Mesodermal cell (in vitro differentiated cells): Measurements from ENCODE around the gene DCDC2C. TPM values are rescaled to one million over a fixed set of nuclear protein-coding genes. Genes with fewer than 3 reads are reported as not detected.
"Not testable (repeated sequence)": the region's sequence is repeated elsewhere in the genome, so short reads cannot be mapped to it uniquely, and the experiment has no call there.

Source experiments
- H3K27ac ChIP-seq: 2 replicates; pipeline ENCODE4 v1.7.0; 2013; ENCODE audit warnings: mild to moderate bottlenecking, low read depth, low read length, moderate library complexity; ENCODE audit not compliant: severe bottlenecking
- H3K36me3 ChIP-seq: 2 replicates; pipeline ENCODE4 v1.7.1; 2013; ENCODE audit warnings: mild to moderate bottlenecking, low read length, moderate library complexity; ENCODE audit not compliant: control insufficient read depth, insufficient read depth
- H3K4me1 ChIP-seq: one replicate; pipeline ENCODE4 v1.7.1; 2013; ENCODE audit warnings: mild to moderate bottlenecking, low read length; ENCODE audit not compliant: insufficient read depth, control insufficient read depth, poor library complexity, severe bottlenecking
- H3K4me3 ChIP-seq: 2 replicates; pipeline ENCODE4 v1.7.0; 2013; ENCODE audit warnings: low read length, control low read depth, mild to moderate bottlenecking; ENCODE audit not compliant: insufficient read depth, poor library complexity, severe bottlenecking; ENCODE audit errors: extremely low read depth
- H3K9me3 ChIP-seq: 2 replicates; pipeline ENCODE4 v1.7.1; 2013; ENCODE audit warnings: mild to moderate bottlenecking, low read length, moderate library complexity; ENCODE audit not compliant: control insufficient read depth
- WGBS, 2 experiments: methylation state at CpG; one replicate each; pipeline ENCODE4 v1.1.5; 2013; ENCODE audit warnings: missing lambda C conversion rate in 2 of 2; ENCODE audit not compliant: insufficient coverage in 2 of 2; 5-methylcytosine and 5-hydroxymethylcytosine counted together
- polyA plus RNA-seq, 2 experiments: library from polyadenylated mRNA; stranded (reverse); fragments of 50-300 nt; gene quantifications; one replicate each; pipeline ENCODE4 v1.2.3, GENCODE V29; 2013

DCDC2C gene, protein sequence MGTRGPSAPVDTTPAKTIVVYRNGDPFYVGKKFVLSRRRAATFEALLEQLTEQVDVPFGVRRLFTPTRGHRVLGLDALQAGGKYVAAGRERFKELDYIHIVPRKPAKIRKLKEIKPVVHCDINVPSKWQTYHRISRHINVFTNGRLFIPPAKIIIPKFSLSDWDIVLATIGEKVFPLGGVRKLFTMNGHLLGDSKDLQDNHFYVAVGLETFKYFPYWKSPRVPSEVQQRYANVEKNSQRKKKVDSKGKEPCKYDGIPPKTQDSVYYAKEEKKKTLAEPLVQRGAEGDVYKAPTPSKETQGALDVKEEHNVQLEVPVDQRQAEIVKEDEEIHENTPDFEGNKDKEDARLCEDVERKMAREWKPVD
- not detected for polyA plus RNA-seq (2013, experiment 1 of 2)
- not detected for polyA plus RNA-seq (2013, experiment 2 of 2)

DNA sequence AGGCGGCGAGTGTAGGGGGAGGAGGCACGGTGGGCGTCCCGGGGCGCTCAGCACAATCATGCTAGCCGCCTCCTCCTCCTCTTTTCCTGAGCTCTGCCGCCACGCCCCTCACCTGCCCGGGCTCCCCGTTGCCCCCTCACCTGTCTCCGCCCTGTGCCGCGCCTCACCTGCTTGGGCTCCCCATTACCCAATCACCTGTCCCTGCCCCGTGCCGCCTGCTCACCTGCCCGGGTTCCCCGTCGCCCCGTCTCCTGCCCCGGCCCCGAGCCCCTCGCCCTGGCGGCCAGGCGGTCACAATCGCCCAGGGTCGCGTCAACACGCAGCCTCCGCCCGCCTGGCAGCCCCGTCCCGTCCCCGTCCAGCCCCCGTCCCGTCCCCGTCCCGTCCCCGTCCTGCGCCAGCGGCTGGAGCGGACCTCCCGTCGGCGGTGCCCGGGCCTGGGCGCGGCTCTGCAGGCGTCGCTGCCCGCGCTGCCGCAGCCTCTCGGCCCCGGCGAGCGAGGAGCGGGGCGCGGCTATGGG lies at the start of gene DCDC2C:
DCDC2C (plus strand) TSS at position 340 of the 521 bp plus-strand sequence; CDS start at position 517, 177 bp downstream.
- WGBS, 2 experiments = 46 to 69% methylated on average over 46 to 49 of the region's 60 CpGs
- no peak within 1 kb of the TSS for H3K4me3 ChIP-seq

DNA sequence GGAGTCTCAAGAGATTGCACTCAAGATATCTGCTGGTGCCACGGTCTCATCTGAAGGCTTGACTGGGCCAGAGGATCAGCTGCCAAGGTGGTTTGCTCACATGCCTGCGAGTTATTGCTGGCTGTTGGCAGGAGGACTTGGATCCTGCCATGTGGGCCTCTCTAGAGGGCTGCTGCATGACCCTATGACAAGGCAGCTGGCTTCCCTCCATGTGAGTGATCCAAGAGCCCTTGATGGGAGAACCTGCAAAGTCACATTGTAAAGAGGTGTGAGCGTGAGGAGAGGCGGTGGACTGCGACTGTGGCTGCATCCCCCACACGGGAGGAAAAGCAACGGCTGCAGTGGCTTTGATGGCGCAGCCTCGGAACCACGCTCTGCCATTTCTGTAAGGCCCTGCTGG lies 49.4 kb upstream of the DCDC2C start:
- H3K4me3 ChIP-seq = no peak overlapping the region
- H3K36me3 ChIP-seq = no peaks in the 10 kb centered on the region
- 87 to 89% methylated on average over 10 of the region's 10 CpGs for WGBS, 2 experiments
- no peaks in the 10 kb centered on the region for H3K9me3 ChIP-seq
- no peak overlapping the region for H3K27ac ChIP-seq
- H3K4me1 ChIP-seq = peaks cover 16% of the 10 kb centered on the region

More for the DNA sequence above, at the start of gene DCDC2C:
- Histone ChIP-seq H3K9me3 (no peaks in the 10 kb centered on the region), H3K4me1 (no peaks in the 10 kb centered on the region), H3K36me3 (no peaks in the 10 kb centered on the region), H3K27ac (no peak within 1 kb of the TSS)

DNA sequence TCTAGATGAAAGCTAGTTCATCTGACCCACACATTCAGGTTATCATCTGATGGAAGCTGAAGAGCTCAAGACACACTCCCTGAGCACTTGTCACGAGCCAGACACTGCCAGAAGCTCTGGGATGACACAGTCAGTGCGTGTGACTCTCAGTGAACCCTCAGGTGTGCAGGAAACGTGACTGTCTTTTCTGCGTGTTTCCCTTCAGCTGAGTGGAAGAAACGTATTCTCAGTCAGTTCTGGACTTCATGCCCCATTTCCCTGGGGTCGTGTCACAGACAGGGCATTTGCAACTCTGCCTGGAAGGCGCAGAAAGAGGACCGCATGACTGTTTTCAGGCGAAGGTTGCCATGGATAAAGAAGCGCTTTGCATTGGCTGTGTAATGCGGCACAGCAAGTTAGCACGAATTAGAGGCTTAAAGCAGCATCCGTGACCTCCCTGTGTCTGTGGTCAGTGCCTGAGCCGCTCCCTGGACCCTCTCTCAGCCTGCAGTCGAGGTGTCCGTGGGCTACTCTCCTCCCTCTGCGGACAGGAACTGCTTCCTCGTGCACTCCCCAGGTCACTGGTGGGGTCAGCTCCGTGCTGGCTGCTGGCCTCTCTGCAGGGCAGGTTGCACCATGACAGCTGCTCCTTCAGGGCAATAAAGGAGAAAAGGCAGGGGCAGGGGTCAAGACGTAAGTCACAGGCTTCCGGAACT lies 48.7 kb upstream of the DCDC2C start:
- no peak overlapping the region for H3K27ac ChIP-seq
- H3K36me3 ChIP-seq = no peaks in the 10 kb centered on the region
- peaks cover 21% of the 10 kb centered on the region for H3K4me1 ChIP-seq
- no peaks in the 10 kb centered on the region for H3K9me3 ChIP-seq
- H3K4me3 ChIP-seq = no peak overlapping the region
- 90% methylated on average over 20 to 21 of the region's 21 CpGs for WGBS, 2 experiments

DNA sequence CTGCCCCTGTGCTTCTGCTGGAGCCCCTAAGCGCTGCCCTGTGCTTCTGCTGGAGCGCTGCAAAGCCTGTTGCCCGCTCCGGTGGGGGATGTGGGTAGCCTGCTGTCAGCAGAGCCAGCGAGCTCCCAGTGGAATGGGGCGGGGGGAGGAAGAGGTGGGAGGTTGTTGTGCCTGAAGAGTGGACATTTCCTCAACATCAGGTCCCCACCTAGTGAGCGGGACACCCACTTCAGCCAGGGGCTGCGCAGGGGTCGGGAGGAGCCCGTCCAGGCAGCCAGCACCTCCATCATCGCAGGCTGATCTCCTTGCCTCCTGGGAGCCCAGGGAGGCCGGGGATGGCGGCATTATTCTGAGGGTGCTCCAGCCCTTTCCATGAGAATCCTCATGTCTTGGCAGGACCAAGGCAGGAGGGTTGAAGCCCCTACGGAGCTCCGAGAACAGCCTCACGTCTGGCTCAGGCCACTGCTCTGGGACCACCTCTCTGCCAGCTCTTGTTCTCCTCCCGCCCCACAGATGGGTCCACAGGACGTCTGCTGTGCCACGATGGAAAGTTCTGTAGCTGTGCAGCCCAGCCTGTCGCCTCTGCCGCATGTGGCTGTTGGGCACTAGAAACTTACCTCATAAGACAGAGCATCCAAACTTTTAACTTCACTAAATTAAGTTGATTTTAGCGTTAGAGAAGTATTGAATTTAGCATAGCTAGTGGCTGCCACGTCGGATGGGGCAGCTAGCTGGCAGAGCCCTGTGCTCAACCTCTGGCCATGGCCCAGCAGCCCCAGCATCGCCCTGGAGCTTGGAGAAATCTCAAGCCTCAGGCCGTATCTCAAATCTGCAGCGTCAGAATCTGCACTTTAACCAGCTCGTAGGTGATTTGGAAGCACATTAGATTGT lies 47.3 kb upstream of the DCDC2C start:
- WGBS, 2 experiments = 88 to 92% methylated on average over 12 to 21 of the region's 28 CpGs
- peaks cover 27% of the 10 kb centered on the region for H3K4me1 ChIP-seq
- H3K27ac ChIP-seq = no peak overlapping the region
- no peaks in the 10 kb centered on the region for H3K9me3 ChIP-seq
- no peaks in the 10 kb centered on the region for H3K36me3 ChIP-seq
- H3K4me3 ChIP-seq = no peak overlapping the region

DNA sequence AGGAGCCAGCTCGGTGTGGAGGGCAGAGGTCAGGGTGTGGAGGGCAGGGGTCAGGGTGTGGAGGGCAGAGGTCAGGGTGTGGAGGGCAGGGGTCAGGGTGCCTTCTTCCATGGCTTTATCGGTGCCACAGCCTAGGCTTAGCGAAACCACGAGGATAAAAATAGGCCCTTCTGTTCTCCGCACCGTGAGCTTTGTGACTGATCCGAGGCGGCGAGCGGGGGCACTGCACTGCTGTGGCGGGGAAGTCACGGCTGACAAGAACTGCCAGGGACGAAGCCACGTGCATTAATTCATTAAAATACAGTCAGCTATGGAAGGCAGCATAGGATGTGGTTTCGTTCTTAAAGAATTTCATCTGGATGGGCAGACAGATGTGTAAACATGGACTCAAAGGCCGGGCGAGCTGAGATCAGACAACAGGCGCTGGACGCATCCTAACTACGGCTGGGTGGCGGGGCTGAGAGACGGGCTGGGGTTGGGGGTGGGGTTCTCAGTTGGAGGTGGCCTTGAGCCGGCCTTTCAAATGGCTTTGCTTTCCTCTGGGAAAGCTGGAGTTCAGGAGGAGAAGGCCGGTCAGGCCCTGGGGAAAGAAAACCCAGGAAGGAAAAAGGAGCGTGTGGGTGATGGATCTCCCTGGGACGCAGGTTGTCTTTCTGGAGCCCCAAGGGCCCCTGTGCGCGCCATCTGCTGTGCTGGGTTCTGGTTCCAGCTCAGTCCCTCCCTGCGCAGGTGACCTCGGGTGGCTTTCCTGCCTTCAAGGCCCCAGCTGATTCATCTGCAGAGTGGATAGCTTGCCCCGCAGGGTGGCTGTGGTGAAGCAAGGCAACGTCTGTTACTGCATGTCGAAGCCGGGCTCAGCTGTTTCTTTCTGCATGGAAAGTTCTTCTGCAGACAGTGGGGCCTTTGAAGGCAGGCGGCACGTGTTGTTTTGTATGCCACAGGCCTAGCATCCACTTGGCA lies 46.3 kb upstream of the DCDC2C start:
- Histone ChIP-seq H3K9me3 (no peaks in the 10 kb centered on the region), H3K4me3 (no peak overlapping the region), H3K36me3 (no peaks in the 10 kb centered on the region), H3K4me1 (peaks cover 24% of the 10 kb centered on the region), H3K27ac (no peak overlapping the region)
- 70 to 74% methylated on average over 30 to 32 of the region's 36 CpGs for WGBS, 2 experiments

DNA sequence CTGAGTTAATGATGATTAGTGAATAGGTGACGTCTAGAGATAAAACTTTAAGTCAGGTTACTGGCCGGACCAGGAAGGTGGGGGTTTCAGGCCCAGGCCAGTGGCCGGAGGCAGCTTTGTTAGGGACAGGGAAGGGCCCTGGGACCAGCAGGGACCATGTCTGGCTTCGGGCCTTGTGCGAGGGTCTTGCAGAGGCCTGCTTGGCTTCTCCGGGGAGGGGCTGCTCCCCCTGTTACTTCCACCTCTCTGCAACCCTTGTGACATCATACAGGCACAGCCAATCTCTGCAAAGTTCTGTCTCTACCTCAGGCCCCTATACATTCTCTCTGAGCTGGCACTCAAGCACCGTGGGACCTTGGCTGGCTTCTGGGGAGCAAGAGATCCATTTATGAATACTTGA lies 45.5 kb upstream of the DCDC2C start, which contains the start of gene ALLC:
ALLC (plus strand) TSS at position 320 of the 400 bp plus-strand sequence. CDS start 12,958 bp downstream, outside the sequence.
- Histone ChIP-seq H3K27ac (no peak within 1 kb of the TSS), H3K4me1 (peaks cover 20% of the 10 kb centered on the region), H3K4me3 (no peak within 1 kb of the TSS), H3K36me3 (no peaks in the 10 kb centered on the region), H3K9me3 (no peaks in the 10 kb centered on the region)
- WGBS, 2 experiments = 89 to 93% methylated on average over 4 to 6 of the region's 7 CpGs

DNA sequence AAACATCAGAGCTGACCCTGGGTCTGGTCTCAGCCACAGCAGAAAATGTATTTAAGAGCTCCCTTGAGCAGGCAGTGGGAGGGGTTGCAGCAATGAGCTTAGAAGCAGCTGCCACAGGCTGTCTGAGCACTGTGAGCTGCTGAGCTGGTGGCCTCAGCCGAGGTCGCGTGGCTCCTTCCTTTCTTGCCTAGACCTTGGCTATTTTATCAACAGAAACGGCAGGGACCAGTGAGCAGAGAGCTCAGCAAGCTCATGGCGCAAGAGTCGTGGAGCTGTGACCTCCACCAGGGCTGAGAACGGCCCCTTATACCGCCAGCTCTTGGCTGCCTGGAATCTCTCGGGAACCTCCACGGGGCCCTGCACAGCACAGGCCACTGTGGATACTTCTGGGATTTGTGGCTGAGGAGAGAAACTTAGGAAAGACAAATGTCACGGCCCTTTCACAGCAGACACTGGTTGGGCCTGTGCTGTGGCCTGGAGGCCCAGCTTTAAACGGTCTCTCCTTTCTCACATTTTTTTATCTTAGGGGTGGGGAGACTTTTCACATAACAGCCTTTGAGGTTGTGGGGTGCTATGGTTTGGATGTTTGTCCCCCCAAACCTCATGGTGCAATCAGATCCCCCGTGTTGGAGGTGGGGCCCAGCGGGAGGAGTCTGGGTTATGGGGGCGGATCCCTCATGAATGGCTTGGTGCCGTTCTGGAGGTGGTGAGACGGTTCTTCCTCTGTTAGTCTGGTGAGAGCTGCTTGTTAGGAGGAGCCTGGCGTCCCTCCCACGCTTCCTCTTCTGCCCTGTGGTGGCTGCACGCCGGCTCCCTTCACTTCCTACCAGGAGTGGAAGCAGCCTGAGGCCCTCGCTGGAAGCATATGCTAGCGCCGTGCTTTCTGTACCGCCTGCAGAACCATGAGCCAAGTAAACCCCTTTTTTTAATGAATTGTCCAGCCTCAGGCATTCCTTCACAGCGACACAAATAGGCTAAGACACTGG lies 43.6 kb upstream of the DCDC2C start:
- Histone ChIP-seq H3K27ac (no peak overlapping the region), H3K4me3 (no peak overlapping the region), H3K36me3 (no peaks in the 10 kb centered on the region), H3K9me3 (no peaks in the 10 kb centered on the region), H3K4me1 (peaks cover 20% of the 10 kb centered on the region)
- WGBS, 2 experiments = 85 to 89% methylated on average over 19 to 24 of the region's 26 CpGs

DNA sequence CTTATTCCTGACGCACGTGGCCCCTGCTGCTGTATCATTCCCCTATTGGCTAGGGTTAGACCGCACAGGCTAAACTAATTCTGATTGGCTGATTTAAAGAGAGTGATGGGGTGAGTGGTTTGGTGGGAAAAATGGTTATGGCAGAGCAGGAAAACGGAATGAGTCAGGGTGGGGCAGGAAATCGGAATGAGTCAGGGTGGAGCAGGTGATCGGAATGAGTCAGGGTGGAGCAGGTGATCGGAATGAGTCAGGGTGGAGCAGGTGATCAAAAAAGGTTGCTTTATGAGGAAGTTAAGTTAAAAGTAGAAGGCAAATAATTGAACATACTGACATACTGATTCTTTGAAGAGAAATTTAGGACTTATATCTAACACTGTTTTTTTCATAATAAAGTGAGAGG lies 42.7 kb upstream of the DCDC2C start:
- not testable (repeated sequence) for H3K4me3 ChIP-seq, H3K36me3 ChIP-seq, H3K9me3 ChIP-seq, H3K27ac ChIP-seq
- H3K4me1 ChIP-seq = peaks cover 20% of the 10 kb centered on the region
- 93 to 96% methylated on average over 5 to 7 of the region's 7 CpGs for WGBS, 2 experiments

DNA sequence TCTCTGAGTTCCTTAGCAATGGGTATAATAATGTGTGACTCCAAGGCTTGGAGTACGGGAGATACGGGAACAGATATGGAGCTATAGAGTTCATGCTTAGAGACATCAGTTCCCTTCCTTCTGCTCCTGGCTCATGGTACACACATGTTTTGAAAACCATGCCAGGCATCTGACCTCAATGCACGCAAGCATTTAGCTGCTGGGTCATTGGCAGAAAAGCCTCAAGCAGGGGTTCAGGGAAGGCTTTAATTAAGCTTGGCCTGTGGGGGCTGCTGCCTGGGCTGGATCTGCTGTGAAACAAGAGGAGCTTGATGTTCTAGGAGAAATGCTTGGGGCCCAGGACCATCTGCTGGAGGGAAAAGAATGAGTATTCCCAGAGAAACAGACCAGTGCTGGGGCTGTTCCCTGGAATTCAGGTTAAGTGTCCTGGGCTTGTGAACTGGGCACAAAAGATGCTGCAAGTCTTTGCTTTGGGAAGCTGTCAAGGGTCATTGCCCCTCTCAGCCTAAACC lies 42.2 kb upstream of the DCDC2C start:
- Histone ChIP-seq H3K9me3 (no peaks in the 10 kb centered on the region), H3K4me3 (no peak overlapping the region)
- 96 to 100% methylated on average over 3 of the region's 3 CpGs for WGBS, 2 experiments

More for the DNA sequence above, 42.2 kb upstream of the DCDC2C start:
- Histone ChIP-seq H3K4me1 (peaks cover 20% of the 10 kb centered on the region), H3K36me3 (no peaks in the 10 kb centered on the region), H3K27ac (no peak overlapping the region)
